Measurements from ENCODE around the gene ATP7B.

- TF ChIP-seq, protein P1, sequence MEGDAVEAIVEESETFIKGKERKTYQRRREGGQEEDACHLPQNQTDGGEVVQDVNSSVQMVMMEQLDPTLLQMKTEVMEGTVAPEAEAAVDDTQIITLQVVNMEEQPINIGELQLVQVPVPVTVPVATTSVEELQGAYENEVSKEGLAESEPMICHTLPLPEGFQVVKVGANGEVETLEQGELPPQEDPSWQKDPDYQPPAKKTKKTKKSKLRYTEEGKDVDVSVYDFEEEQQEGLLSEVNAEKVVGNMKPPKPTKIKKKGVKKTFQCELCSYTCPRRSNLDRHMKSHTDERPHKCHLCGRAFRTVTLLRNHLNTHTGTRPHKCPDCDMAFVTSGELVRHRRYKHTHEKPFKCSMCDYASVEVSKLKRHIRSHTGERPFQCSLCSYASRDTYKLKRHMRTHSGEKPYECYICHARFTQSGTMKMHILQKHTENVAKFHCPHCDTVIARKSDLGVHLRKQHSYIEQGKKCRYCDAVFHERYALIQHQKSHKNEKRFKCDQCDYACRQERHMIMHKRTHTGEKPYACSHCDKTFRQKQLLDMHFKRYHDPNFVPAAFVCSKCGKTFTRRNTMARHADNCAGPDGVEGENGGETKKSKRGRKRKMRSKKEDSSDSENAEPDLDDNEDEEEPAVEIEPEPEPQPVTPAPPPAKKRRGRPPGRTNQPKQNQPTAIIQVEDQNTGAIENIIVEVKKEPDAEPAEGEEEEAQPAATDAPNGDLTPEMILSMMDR (IDR thresholded peaks at IDR 0.05), result no peak
- TF ChIP-seq, protein P2, sequence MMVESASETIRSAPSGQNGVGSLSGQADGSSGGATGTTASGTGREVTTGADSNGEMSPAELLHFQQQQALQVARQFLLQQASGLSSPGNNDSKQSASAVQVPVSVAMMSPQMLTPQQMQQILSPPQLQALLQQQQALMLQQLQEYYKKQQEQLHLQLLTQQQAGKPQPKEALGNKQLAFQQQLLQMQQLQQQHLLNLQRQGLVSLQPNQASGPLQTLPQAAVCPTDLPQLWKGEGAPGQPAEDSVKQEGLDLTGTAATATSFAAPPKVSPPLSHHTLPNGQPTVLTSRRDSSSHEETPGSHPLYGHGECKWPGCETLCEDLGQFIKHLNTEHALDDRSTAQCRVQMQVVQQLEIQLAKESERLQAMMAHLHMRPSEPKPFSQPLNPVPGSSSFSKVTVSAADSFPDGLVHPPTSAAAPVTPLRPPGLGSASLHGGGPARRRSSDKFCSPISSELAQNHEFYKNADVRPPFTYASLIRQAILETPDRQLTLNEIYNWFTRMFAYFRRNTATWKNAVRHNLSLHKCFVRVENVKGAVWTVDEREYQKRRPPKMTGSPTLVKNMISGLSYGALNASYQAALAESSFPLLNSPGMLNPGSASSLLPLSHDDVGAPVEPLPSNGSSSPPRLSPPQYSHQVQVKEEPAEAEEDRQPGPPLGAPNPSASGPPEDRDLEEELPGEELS (CRISPR knock-in tag; IDR thresholded peaks at IDR 0.05), result no peak
- TF ChIP-seq ATF2 (CRISPR knock-in tag; IDR thresholded peaks at IDR 0.05; ENCODE audit: borderline replicate concordance, low read depth) (no peak), ZBTB21 (CRISPR knock-in tag; IDR thresholded peaks at IDR 0.05; ENCODE audit: borderline replicate concordance) (no peak), ZNF423 (CRISPR knock-in tag; IDR thresholded peaks at IDR 0.05) (no peak), USF1 (CRISPR knock-in tag; IDR thresholded peaks at IDR 0.05) (no peak), GABPB1 (CRISPR knock-in tag; IDR thresholded peaks at IDR 0.05) (no peak)
- TF ChIP-seq, protein P3, sequence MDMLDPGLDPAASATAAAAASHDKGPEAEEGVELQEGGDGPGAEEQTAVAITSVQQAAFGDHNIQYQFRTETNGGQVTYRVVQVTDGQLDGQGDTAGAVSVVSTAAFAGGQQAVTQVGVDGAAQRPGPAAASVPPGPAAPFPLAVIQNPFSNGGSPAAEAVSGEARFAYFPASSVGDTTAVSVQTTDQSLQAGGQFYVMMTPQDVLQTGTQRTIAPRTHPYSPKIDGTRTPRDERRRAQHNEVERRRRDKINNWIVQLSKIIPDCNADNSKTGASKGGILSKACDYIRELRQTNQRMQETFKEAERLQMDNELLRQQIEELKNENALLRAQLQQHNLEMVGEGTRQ (CRISPR knock-in tag; IDR thresholded peaks at IDR 0.05), result no peak
- TF ChIP-seq, protein P4, sequence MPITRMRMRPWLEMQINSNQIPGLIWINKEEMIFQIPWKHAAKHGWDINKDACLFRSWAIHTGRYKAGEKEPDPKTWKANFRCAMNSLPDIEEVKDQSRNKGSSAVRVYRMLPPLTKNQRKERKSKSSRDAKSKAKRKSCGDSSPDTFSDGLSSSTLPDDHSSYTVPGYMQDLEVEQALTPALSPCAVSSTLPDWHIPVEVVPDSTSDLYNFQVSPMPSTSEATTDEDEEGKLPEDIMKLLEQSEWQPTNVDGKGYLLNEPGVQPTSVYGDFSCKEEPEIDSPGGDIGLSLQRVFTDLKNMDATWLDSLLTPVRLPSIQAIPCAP (CRISPR knock-in tag; IDR thresholded peaks at IDR 0.05), result no peak
- TF ChIP-seq, protein P5, sequence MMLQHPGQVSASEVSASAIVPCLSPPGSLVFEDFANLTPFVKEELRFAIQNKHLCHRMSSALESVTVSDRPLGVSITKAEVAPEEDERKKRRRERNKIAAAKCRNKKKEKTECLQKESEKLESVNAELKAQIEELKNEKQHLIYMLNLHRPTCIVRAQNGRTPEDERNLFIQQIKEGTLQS (CRISPR knock-in tag; conservative IDR thresholded peaks at IDR 0.05), result no peak
Measured at GRCh38 chr13:51946163-51946669, 65.0 kb downstream of the ATP7B start.
